ENCODE results near the gene SMS. TPM values are rescaled to one million over a fixed set of nuclear protein-coding genes. Genes with fewer than 3 reads are reported as not detected.

SMS gene
- total RNA-seq, 2 donors from 2014 or later = 57.0 to 116 TPM

- Histone ChIP-seq H3K4me3 (no peak overlapping the region), H3K36me3 (no peaks in the 10 kb centered on the region), H3K4me1 (replicated peaks) (no peaks in the 10 kb centered on the region), H3K27ac (no peak overlapping the region), H3K27me3 (replicated peaks; ENCODE audit: insufficient read depth) (no peaks in the 10 kb centered on the region), H3K9me3 (no peaks in the 10 kb centered on the region)
- TF ChIP-seq POLR2A (IDR thresholded peaks at IDR 0.05) (no peak), POLR2AphosphoS5 (IDR thresholded peaks at IDR 0.05) (no peak), CTCF (IDR thresholded peaks at IDR 0.05) (no peak)
- WGBS = 91% methylated on average over 9 of the region's 9 CpGs
- intact Hi-C loops (cut with DNase I) = no loop called here
- DNase-seq (ENCODE audit: low spot score) = no peak
These were observed 26.4 kb downstream of the SMS start for GRCh38 chrX:21966866-21967265.

GRCh38 chrX:21968333-21968732, 27.8 kb downstream of the SMS start:
- 99% methylated on average over 7 of the region's 7 CpGs for WGBS
- no peaks in the 10 kb centered on the region for H3K4me1 ChIP-seq (replicated peaks)
- H3K9me3 ChIP-seq = no peaks in the 10 kb centered on the region
- H3K27me3 ChIP-seq (replicated peaks; ENCODE audit: insufficient read depth) = no peaks in the 10 kb centered on the region
- H3K27ac ChIP-seq = no peak overlapping the region
- H3K4me3 ChIP-seq = no peak overlapping the region
- no peak for DNase-seq (ENCODE audit: low spot score)
- no peak for TF ChIP-seq POLR2A (IDR thresholded peaks at IDR 0.05)
- TF ChIP-seq CTCF (IDR thresholded peaks at IDR 0.05) = no peak
- TF ChIP-seq POLR2AphosphoS5 (IDR thresholded peaks at IDR 0.05) = no peak
- intact Hi-C loops (cut with DNase I) = no loop called here
- H3K36me3 ChIP-seq = no peaks in the 10 kb centered on the region

GRCh38 chrX:21970326-21970725, 29.8 kb downstream of the SMS start:
- Histone ChIP-seq H3K36me3 (no peaks in the 10 kb centered on the region), H3K27me3 (replicated peaks; ENCODE audit: insufficient read depth) (no peaks in the 10 kb centered on the region), H3K9me3 (no peaks in the 10 kb centered on the region), H3K27ac (no peak overlapping the region), H3K4me1 (replicated peaks) (no peaks in the 10 kb centered on the region), H3K4me3 (no peak overlapping the region)
- WGBS = 93% methylated on average over 4 of the region's 4 CpGs
- intact Hi-C loops (cut with DNase I) = loop anchor here (5.0 kb wide), 1 partner anchor 118 kb away; no protein-coding TSS in a partner anchor
- no peak for DNase-seq (ENCODE audit: low spot score)
- TF ChIP-seq POLR2AphosphoS5 (IDR thresholded peaks at IDR 0.05) (no peak), POLR2A (IDR thresholded peaks at IDR 0.05) (no peak), CTCF (IDR thresholded peaks at IDR 0.05) (no peak)

GRCh38 chrX:21972046-21972445, 31.5 kb downstream of the SMS start:
- Histone ChIP-seq H3K27me3 (replicated peaks; ENCODE audit: insufficient read depth) (no peaks in the 10 kb centered on the region), H3K9me3 (no peaks in the 10 kb centered on the region), H3K4me3 (no peak overlapping the region), H3K36me3 (no peaks in the 10 kb centered on the region), H3K27ac (no peak overlapping the region), H3K4me1 (replicated peaks) (no peaks in the 10 kb centered on the region)
- TF ChIP-seq POLR2AphosphoS5 (IDR thresholded peaks at IDR 0.05) (no peak), POLR2A (IDR thresholded peaks at IDR 0.05) (no peak), CTCF (IDR thresholded peaks at IDR 0.05) (no peak)
- no peak for DNase-seq (ENCODE audit: low spot score)
- 78% methylated on average over 5 of the region's 5 CpGs for whole genome bisulfite sequencing
- intact Hi-C loops (cut with DNase I) = loop anchor here (5.0 kb wide), 1 partner anchor 120 kb away; no protein-coding TSS in a partner anchor

- Histone ChIP-seq H3K4me3 (no peak overlapping the region), H3K36me3 (no peaks in the 10 kb centered on the region), H3K4me1 (replicated peaks) (no peaks in the 10 kb centered on the region), H3K9me3 (no peaks in the 10 kb centered on the region), H3K27me3 (replicated peaks; ENCODE audit: insufficient read depth) (no peaks in the 10 kb centered on the region), H3K27ac (no peak overlapping the region)
- TF ChIP-seq POLR2A (IDR thresholded peaks at IDR 0.05) (no peak), POLR2AphosphoS5 (IDR thresholded peaks at IDR 0.05) (no peak), CTCF (IDR thresholded peaks at IDR 0.05) (no peak)
- intact Hi-C loops (cut with DNase I) = loop anchor here (5.0 kb wide), 1 partner anchor 120 kb away; no protein-coding TSS in a partner anchor
- DNase-seq (ENCODE audit: low spot score) = no peak
- 78% methylated on average over 7 of the region's 7 CpGs for WGBS
These were observed 32.2 kb downstream of the SMS start for GRCh38 chrX:21972721-21973120.
